ENCODE measurements around the gene SLC25A38. TPM values are rescaled to one million over a fixed set of nuclear protein-coding genes. Genes with fewer than 3 reads are reported as not detected.

Gene SLC25A38
- total and polyA plus RNA-seq, 9 of the 15 experiments (the other 6 are each of a cell fraction or from before 2014, with no cell fraction given) = 13.5 to 51.1 (median 30.6) TPM

GRCh38 chr3:39445927-39446326, 62.8 kb downstream of the SLC25A38 start:
- H3K4me1 ChIP-seq (replicated peaks in 1 of 2; ENCODE audit: control insufficient read depth in 2 of 2, insufficient read depth in 2 of 2, low read length in 2 of 2) = peaks cover 0 to 12% of the 10 kb centered on the region in 2 experiments; a peak in 2 of 5 replicates
- H3K79me2 ChIP-seq (ENCODE audit: control insufficient read depth, insufficient read depth, low read length) = no peaks in the 10 kb centered on the region
- BruUV-seq (replicated peaks) = no TSS peak
- H3K27ac ChIP-seq (ENCODE audit: extremely low read depth, low read depth, low read length) = no peak overlapping the region
- H4K20me1 ChIP-seq (replicated peaks; ENCODE audit: control insufficient read depth, insufficient read depth, low read length) = no peaks in the 10 kb centered on the region
- H3K9me3 ChIP-seq (replicated peaks; ENCODE audit: control insufficient read depth, insufficient read depth, low read depth, low read length) = no peaks in the 10 kb centered on the region
- H3K36me3 ChIP-seq (ENCODE audit: control insufficient read depth, insufficient read depth, low read length) = no peaks in the 10 kb centered on the region
- H3K4me3 ChIP-seq = no peak overlapping the region
- no peaks in the 10 kb centered on the region for H3K9me1 ChIP-seq (ENCODE audit: control insufficient read depth, insufficient read depth, low read length)
- no peak for ATAC-seq
- WGBS (ENCODE audit: insufficient coverage, low coverage, missing lambda C conversion rate) = 0% methylated on average over 2 of the region's 2 CpGs
- POLR2A ChIA-PET = interaction anchor here (0.6 to 1.3 kb wide), 4 partner anchors 11 to 68 kb away, joined by 3 to 4 read pairs (median 3); no protein-coding TSS in a partner anchor
- H3K9ac ChIP-seq (ENCODE audit: insufficient read depth in 1 of 2, low read depth in 2 of 2, low read length in 2 of 2) = no peak overlapping the region
- intact Hi-C loops (cut with micrococcal nuclease) = loop anchor here (5.0 to 10.0 kb wide), 2 partner anchors 546 to 729 kb away; no protein-coding TSS in a partner anchor
- no peak overlapping the region for H3K4me2 ChIP-seq (ENCODE audit: insufficient read depth, low read length)
- H2AFZ ChIP-seq (ENCODE audit: low read depth, low read length) = no peak overlapping the region
- TF ChIP-seq, protein P1, sequence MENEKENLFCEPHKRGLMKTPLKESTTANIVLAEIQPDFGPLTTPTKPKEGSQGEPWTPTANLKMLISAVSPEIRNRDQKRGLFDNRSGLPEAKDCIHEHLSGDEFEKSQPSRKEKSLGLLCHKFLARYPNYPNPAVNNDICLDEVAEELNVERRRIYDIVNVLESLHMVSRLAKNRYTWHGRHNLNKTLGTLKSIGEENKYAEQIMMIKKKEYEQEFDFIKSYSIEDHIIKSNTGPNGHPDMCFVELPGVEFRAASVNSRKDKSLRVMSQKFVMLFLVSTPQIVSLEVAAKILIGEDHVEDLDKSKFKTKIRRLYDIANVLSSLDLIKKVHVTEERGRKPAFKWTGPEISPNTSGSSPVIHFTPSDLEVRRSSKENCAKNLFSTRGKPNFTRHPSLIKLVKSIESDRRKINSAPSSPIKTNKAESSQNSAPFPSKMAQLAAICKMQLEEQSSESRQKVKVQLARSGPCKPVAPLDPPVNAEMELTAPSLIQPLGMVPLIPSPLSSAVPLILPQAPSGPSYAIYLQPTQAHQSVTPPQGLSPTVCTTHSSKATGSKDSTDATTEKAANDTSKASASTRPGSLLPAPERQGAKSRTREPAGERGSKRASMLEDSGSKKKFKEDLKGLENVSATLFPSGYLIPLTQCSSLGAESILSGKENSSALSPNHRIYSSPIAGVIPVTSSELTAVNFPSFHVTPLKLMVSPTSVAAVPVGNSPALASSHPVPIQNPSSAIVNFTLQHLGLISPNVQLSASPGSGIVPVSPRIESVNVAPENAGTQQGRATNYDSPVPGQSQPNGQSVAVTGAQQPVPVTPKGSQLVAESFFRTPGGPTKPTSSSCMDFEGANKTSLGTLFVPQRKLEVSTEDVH (IDR thresholded peaks at IDR 0.05; ENCODE audit: low read depth, partially characterized antibody) = no peak
- no peak for TF ChIP-seq ZNF184 (CRISPR knock-in tag; IDR thresholded peaks at IDR 0.05)
- TF ChIP-seq GTF2B (IDR thresholded peaks at IDR 0.05; ENCODE audit: extremely low read depth, insufficient read length) = no peak
- no peak for TF ChIP-seq ZKSCAN3 (CRISPR knock-in tag; IDR thresholded peaks at IDR 0.05)
- no peak for TF ChIP-seq XRCC5 (IDR thresholded peaks at IDR 0.05; ENCODE audit: low read depth, low read length)
- no peak for TF ChIP-seq POLR2AphosphoS2 (IDR thresholded peaks at IDR 0.05; ENCODE audit: low read length)
- no peak for TF ChIP-seq ZNF282 (CRISPR knock-in tag; IDR thresholded peaks at IDR 0.05)
- TF ChIP-seq, protein P2, sequence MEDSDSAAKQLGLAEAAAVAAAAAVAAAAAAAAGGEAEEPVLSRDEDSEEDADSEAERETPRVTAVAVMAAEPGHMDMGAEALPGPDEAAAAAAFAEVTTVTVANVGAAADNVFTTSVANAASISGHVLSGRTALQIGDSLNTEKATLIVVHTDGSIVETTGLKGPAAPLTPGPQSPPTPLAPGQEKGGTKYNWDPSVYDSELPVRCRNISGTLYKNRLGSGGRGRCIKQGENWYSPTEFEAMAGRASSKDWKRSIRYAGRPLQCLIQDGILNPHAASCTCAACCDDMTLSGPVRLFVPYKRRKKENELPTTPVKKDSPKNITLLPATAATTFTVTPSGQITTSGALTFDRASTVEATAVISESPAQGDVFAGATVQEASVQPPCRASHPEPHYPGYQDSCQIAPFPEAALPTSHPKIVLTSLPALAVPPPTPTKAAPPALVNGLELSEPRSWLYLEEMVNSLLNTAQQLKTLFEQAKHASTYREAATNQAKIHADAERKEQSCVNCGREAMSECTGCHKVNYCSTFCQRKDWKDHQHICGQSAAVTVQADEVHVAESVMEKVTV (CRISPR knock-in tag; IDR thresholded peaks at IDR 0.05) = no peak
- CTCF ChIA-PET (ENCODE audit: low intra/inter-chr PET ratio) = interaction anchor here (0.8 to 3.0 kb wide), 2 partner anchors 13 to 52 kb away, joined by 3 to 30 read pairs; no protein-coding TSS in a partner anchor
- H3K27me3 ChIP-seq (ENCODE audit: control insufficient read depth in 2 of 2, insufficient read depth in 2 of 2, low read length in 2 of 2) = peaks cover 14 to 18% of the 10 kb centered on the region in 2 experiments
- no peak for FAIRE-seq
- DNase-seq (ENCODE audit: extremely low read depth in 1 of 4, low spot score in 3 of 4) = no peak
- in situ Hi-C loops (cut with MboI) = no loop called here

All from K562 (cell line).